ENCODE data around the gene MPL.

- TF ChIP-seq, protein P1, sequence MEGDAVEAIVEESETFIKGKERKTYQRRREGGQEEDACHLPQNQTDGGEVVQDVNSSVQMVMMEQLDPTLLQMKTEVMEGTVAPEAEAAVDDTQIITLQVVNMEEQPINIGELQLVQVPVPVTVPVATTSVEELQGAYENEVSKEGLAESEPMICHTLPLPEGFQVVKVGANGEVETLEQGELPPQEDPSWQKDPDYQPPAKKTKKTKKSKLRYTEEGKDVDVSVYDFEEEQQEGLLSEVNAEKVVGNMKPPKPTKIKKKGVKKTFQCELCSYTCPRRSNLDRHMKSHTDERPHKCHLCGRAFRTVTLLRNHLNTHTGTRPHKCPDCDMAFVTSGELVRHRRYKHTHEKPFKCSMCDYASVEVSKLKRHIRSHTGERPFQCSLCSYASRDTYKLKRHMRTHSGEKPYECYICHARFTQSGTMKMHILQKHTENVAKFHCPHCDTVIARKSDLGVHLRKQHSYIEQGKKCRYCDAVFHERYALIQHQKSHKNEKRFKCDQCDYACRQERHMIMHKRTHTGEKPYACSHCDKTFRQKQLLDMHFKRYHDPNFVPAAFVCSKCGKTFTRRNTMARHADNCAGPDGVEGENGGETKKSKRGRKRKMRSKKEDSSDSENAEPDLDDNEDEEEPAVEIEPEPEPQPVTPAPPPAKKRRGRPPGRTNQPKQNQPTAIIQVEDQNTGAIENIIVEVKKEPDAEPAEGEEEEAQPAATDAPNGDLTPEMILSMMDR (IDR thresholded peaks at IDR 0.05) = no peak
- no peak for TF ChIP-seq POLR2AphosphoS5 (IDR thresholded peaks at IDR 0.05)
Observed at GRCh38 chr1:43316738-43317520, 20.7 kb upstream of the MPL start.
